Peyer's patch (tissue), 4 donors: ENCODE results near the gene SLAMF9. TPM values are rescaled to one million over a fixed set of nuclear protein-coding genes. Genes with fewer than 3 reads are reported as not detected.

Experiments
- DNase-seq, 3 donors: peaks; one replicate each; pipeline ENCODE4 v3.0.0-alpha.2; 2017 to 2019
- H3K27ac ChIP-seq, 4 donors: fragments of 200-600 bp; sonication (generic); one replicate each; pipeline ENCODE4 v1.5.1; 2016 to 2019
- H3K27me3 ChIP-seq, 2 donors: fragments of 200-600 bp; sonication (generic); one replicate each; pipeline ENCODE4 v1.5.1; 2019
- H3K36me3 ChIP-seq, 3 donors: fragments of 200-600 bp; sonication (generic); one replicate each; pipeline ENCODE4 v1.5.1; 2016 to 2019
- H3K4me1 ChIP-seq, 4 donors: fragments of 200-600 bp; sonication (generic); one replicate each; pipeline ENCODE4 v1.5.1; 2016 to 2019
- H3K4me3 ChIP-seq, 4 donors: fragments of 200-600 bp; sonication (generic); 1 replicate in 3 of 4; 2 replicates in 1 of 4; pipeline ENCODE4 v1.5.1; 2016 to 2019; ENCODE audit warnings: mild to moderate bottlenecking in 1 of 4
- H3K9me3 ChIP-seq, 4 donors: fragments of 200-600 bp; sonication (generic); one replicate each; pipeline ENCODE4 v1.5.1; 2016 to 2019; ENCODE audit warnings: mild to moderate bottlenecking in 1 of 4
- CTCF ChIP-seq, 6 experiments: fragments of 450-650 bp in 4 of 6; fragments of 200-600 bp in 2 of 6; sonication (generic) in 1 of 6; IDR thresholded peaks; one replicate each; pipeline ENCODE4 v1.5.1; 2017 to 2019; ENCODE audit warnings: antibody characterized with exemption in 6 of 6, mild to moderate bottlenecking in 3 of 6, moderate library complexity in 1 of 6
- POLR2A ChIP-seq, 2 donors: fragments of 450-650 bp; IDR thresholded peaks; one replicate each; pipeline ENCODE4 v1.5.1; 2017; ENCODE audit warnings: antibody characterized with exemption in 2 of 2, mild to moderate bottlenecking in 2 of 2, moderate library complexity in 2 of 2
- total RNA-seq, 4 donors: library from RNA; depleted of rRNA; stranded (reverse); fragments of >200 nt; gene quantifications; one replicate each; pipeline ENCODE4 v1.1.0, GENCODE V29; 2016

Gene SLAMF9
- total RNA-seq, 4 donors from 2014 or later, result not detected

- H3K4me3 ChIP-seq, result no peak overlapping the region
- no peaks in the 10 kb centered on the region for H3K36me3 ChIP-seq
- H3K9me3 ChIP-seq, result no peaks in the 10 kb centered on the region
- no peak for TF ChIP-seq CTCF (IDR thresholded peaks at IDR 0.05)
- peak in 1 of 3 donors; percentile 35 for DNase-seq
- H3K27ac ChIP-seq, result no peak overlapping the region
- H3K27me3 ChIP-seq, result no peaks in the 10 kb centered on the region
- H3K4me1 ChIP-seq, result peaks cover 0 to 30% (median 11%) of the 10 kb centered on the region in 4 donors
These were observed 10.8 kb downstream of the SLAMF9 start for GRCh38 chr1:159943278-159943640.

- peaks cover 3 to 35% (median 11%) of the 10 kb centered on the region in 4 donors for H3K4me1 ChIP-seq
- H3K36me3 ChIP-seq, result no peaks in the 10 kb centered on the region
- no peaks in the 10 kb centered on the region for H3K27me3 ChIP-seq
- H3K9me3 ChIP-seq, result no peaks in the 10 kb centered on the region
- peak in 1 of 3 donors; percentile 40 for DNase-seq
- TF ChIP-seq CTCF (IDR thresholded peaks at IDR 0.05) (no peak), POLR2A (IDR thresholded peaks at IDR 0.05) (no peak)
- no peak overlapping the region for H3K27ac ChIP-seq
- H3K4me3 ChIP-seq, result no peak overlapping the region
These were observed 11.3 kb downstream of the SLAMF9 start for GRCh38 chr1:159942632-159943277.

GRCh38 chr1:159941591-159942560, 12.2 kb downstream of the SLAMF9 start:
- Histone ChIP-seq H3K27ac (no peak overlapping the region), H3K36me3 (no peaks in the 10 kb centered on the region), H3K4me3 (no peak overlapping the region), H3K27me3 (no peaks in the 10 kb centered on the region), H3K9me3 (no peaks in the 10 kb centered on the region), H3K4me1 (peaks cover 6 to 44% (median 14%) of the 10 kb centered on the region in 4 donors)
- no peak for TF ChIP-seq CTCF (IDR thresholded peaks at IDR 0.05)
- no peak for TF ChIP-seq POLR2A (IDR thresholded peaks at IDR 0.05)
- DNase-seq, result peak in 1 of 3 donors; percentile 40

- Histone ChIP-seq H3K9me3 (no peaks in the 10 kb centered on the region), H3K4me3 (no peak overlapping the region), H3K27me3 (no peaks in the 10 kb centered on the region), H3K27ac (no peak overlapping the region), H3K36me3 (no peaks in the 10 kb centered on the region), H3K4me1 (peaks cover 9 to 49% (median 19%) of the 10 kb centered on the region in 4 donors)
- TF ChIP-seq CTCF (IDR thresholded peaks at IDR 0.05), result no peak
- DNase-seq, result peak in 1 of 3 donors; percentile 18
These were observed 12.9 kb downstream of the SLAMF9 start for GRCh38 chr1:159941141-159941540.

GRCh38 chr1:159940006-159940620, 13.9 kb downstream of the SLAMF9 start:
- DNase-seq, result no peak
- no peak for TF ChIP-seq POLR2A (IDR thresholded peaks at IDR 0.05)
- no peak for TF ChIP-seq CTCF (IDR thresholded peaks at IDR 0.05)
- Histone ChIP-seq H3K9me3 (no peaks in the 10 kb centered on the region), H3K27ac (peak overlapping the region in 2 of 4 donors; percentile 89 to 93), H3K4me1 (peaks cover 9 to 43% (median 12%) of the 10 kb centered on the region in 4 donors), H3K36me3 (no peaks in the 10 kb centered on the region), H3K27me3 (no peaks in the 10 kb centered on the region), H3K4me3 (no peak overlapping the region)
